ENCODE measurements around the gene BCR.

DNA sequence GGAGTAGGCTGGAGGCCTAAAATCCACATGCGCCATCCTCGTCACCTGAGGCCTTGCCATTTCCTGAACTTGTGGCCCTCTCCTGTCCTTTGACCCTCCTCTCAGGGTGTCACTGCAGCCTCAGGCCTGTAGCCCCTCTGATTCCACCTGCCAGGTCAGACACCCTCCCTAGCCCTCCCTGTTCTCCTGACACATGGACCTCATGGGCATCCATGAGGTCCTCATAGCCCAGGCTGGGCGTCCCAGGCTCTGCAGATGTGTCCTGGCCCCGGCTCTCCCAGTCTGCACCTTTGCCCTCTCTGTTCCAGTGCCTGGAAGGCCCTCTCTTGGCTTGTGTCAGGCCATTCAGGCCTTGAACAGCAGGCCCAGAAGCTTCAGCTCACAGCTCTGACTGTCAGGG is 19.3 kb upstream of the BCR start:
- TF ChIP-seq POLR2A (IDR thresholded peaks at IDR 0.05) (no peak), EP300 (IDR thresholded peaks at IDR 0.05) (no peak)
- TF ChIP-seq, protein P1, sequence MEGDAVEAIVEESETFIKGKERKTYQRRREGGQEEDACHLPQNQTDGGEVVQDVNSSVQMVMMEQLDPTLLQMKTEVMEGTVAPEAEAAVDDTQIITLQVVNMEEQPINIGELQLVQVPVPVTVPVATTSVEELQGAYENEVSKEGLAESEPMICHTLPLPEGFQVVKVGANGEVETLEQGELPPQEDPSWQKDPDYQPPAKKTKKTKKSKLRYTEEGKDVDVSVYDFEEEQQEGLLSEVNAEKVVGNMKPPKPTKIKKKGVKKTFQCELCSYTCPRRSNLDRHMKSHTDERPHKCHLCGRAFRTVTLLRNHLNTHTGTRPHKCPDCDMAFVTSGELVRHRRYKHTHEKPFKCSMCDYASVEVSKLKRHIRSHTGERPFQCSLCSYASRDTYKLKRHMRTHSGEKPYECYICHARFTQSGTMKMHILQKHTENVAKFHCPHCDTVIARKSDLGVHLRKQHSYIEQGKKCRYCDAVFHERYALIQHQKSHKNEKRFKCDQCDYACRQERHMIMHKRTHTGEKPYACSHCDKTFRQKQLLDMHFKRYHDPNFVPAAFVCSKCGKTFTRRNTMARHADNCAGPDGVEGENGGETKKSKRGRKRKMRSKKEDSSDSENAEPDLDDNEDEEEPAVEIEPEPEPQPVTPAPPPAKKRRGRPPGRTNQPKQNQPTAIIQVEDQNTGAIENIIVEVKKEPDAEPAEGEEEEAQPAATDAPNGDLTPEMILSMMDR (IDR thresholded peaks at IDR 0.05): no peak
